RWPE2 (cell line): ENCODE measurements around the gene CBLIF.

Experiments used
- ATAC-seq: fragments of 200-7000 bp; cut with Tn5 transposase; 3 replicates; pipeline ENCODE4 v1.9.1; 2021; ENCODE audit warnings: low read depth
- DNase-seq: peaks from one replicate; pipeline ENCODE4 v3.0.0-alpha.2; 2020; ENCODE audit warnings: low spot score
- H3K27ac ChIP-seq: fragments of 450-650 bp; 2 replicates; pipeline ENCODE4 v1.5.1; 2017; ENCODE audit warnings: mild to moderate bottlenecking; ENCODE audit not compliant: poor library complexity, severe bottlenecking
- H3K27me3 ChIP-seq: fragments of 250-450 bp; sonication (Bioruptor Pico); 2 replicates; pipeline ENCODE4 v1.5.1; 2021; ENCODE audit warnings: mild to moderate bottlenecking, moderate library complexity; ENCODE audit not compliant: insufficient read depth, poor library complexity, severe bottlenecking
- H3K36me3 ChIP-seq: fragments of 250-450 bp; sonication (Bioruptor Pico); 2 replicates; pipeline ENCODE4 v1.5.1; 2020; ENCODE audit warnings: low read depth, mild to moderate bottlenecking, moderate library complexity
- H3K4me1 ChIP-seq: fragments of 250-450 bp; sonication (Bioruptor Pico); 2 replicates; pipeline ENCODE4 v1.5.1; 2021; ENCODE audit warnings: mild to moderate bottlenecking, moderate library complexity; ENCODE audit not compliant: insufficient read depth, poor library complexity, severe bottlenecking
- H3K4me3 ChIP-seq: fragments of 250-450 bp; sonication (Bioruptor Pico); 2 replicates; pipeline ENCODE4 v1.5.1; 2021; ENCODE audit warnings: mild to moderate bottlenecking, moderate library complexity; ENCODE audit not compliant: severe bottlenecking
- H3K9me3 ChIP-seq: fragments of 250-450 bp; sonication (Bioruptor Pico); 2 replicates; pipeline ENCODE4 v1.5.1; 2021; ENCODE audit warnings: mild to moderate bottlenecking, moderate library complexity; ENCODE audit not compliant: severe bottlenecking
- TF ChIP-seq, protein P1 (sequence below): fragments of 450-650 bp; IDR thresholded peaks from one replicate; pipeline ENCODE4 v1.5.1; 2017; ENCODE audit warnings: mild to moderate bottlenecking, moderate library complexity; ENCODE audit not compliant: poor library complexity, severe bottlenecking

CBLIF gene

DNA sequence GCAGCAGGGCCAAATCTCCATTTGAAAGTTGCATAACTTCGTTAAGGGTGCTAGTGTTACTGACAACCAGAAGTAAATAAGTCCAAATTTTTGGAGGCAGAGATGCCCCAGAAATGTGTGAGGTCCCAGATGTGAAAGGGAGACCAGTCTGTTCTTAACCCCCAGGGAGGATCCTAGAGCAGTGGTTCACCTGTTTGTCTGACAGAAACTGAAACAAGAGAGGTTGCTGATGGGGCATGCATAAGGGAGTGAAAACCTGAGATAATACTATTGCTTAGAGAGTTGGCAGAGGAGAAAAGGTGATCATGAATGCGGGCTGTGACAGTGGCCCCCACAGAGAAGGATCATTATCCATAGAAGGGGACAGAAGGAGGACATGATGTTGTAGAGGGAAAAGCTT, 3.8 kb downstream of the CBLIF start:
- ATAC-seq (no peak), DNase-seq (no peak)
- Histone ChIP-seq H3K9me3 (no peaks in the 10 kb centered on the region), H3K4me1 (no peaks in the 10 kb centered on the region), H3K27me3 (no peaks in the 10 kb centered on the region), H3K4me3 (no peak overlapping the region), H3K27ac (no peak overlapping the region), H3K36me3 (no peaks in the 10 kb centered on the region)
- TF ChIP-seq, protein P1, sequence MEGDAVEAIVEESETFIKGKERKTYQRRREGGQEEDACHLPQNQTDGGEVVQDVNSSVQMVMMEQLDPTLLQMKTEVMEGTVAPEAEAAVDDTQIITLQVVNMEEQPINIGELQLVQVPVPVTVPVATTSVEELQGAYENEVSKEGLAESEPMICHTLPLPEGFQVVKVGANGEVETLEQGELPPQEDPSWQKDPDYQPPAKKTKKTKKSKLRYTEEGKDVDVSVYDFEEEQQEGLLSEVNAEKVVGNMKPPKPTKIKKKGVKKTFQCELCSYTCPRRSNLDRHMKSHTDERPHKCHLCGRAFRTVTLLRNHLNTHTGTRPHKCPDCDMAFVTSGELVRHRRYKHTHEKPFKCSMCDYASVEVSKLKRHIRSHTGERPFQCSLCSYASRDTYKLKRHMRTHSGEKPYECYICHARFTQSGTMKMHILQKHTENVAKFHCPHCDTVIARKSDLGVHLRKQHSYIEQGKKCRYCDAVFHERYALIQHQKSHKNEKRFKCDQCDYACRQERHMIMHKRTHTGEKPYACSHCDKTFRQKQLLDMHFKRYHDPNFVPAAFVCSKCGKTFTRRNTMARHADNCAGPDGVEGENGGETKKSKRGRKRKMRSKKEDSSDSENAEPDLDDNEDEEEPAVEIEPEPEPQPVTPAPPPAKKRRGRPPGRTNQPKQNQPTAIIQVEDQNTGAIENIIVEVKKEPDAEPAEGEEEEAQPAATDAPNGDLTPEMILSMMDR = no peak

DNA sequence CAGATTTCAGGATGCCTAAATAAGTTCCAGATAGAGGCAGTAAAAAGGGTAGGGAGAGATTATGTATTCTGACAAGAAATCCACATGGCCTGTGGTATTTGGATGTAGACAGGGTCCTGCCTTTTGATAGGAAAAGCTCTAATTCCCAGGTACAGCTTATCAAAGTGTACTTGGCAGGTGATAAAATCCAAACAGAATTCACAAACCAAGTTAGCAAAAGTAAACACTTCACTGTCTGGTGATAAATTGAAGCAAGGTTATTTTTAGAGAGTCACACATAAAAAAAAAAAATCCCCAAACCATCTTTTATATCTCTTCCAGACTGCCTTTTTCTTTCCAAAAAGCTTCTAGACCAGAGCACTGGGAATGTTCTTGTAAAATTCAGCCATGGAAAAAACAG, 5.7 kb downstream of the CBLIF start:
- ATAC-seq = no peak
- TF ChIP-seq, protein P1 = no peak

DNA sequence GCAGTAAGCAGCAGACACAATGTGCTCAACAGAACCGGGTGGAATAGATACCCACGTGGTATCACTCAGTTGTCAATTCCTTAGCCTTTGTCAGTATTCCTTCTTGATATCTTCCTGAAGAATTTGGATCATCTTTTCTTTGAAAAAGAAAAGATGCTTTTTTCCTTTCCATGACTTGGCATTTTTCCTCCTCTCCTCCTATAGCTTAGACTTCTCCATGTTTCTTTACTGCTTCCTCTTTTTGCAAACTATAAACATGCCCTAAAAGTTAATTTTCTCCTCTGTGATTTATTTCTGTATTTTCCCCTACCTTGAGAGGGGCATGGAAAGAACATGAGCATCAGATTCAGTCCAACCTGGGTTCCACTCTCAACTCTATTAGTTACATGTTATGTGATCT, 11.7 kb downstream of the CBLIF start:
- Histone ChIP-seq H3K9me3 (no peaks in the 10 kb centered on the region), H3K27me3 (no peaks in the 10 kb centered on the region), H3K27ac (no peak overlapping the region), H3K4me3 (no peak overlapping the region), H3K36me3 (no peaks in the 10 kb centered on the region), H3K4me1 (no peaks in the 10 kb centered on the region)
- DNase-seq (no peak), ATAC-seq (no peak)
- TF ChIP-seq, protein P1 = no peak

More for the DNA sequence above, 5.7 kb downstream of the CBLIF start:
- Histone ChIP-seq H3K27ac (no peak overlapping the region), H3K27me3 (no peaks in the 10 kb centered on the region), H3K4me3 (no peak overlapping the region), H3K36me3 (no peaks in the 10 kb centered on the region), H3K4me1 (no peaks in the 10 kb centered on the region), H3K9me3 (no peaks in the 10 kb centered on the region)
- DNase-seq = no peak

DNA sequence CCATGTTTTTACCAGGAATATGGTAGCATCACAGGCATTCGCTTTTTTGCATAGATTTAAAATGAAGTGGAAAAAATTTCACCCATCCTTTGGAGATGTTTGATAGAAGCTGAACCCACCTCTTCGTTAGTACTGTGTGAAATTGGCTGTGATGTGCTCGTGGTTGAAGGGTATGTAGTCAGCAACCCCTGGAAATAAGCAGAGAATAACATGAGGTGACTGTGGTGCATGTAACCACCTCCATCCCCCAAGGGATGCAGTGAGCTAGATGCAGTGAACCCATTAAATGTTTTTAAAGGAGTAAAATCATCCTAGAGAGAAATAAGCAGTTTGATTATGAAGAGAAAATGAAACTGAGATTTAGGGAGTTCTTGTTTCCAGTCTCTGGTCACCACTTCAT, 15.9 kb downstream of the CBLIF start:
- H3K9me3 ChIP-seq = no peaks in the 10 kb centered on the region
- DNase-seq = no peak
- no peaks in the 10 kb centered on the region for H3K4me1 ChIP-seq
- TF ChIP-seq, protein P1 = no peak
- no peak overlapping the region for H3K4me3 ChIP-seq
- H3K36me3 ChIP-seq = no peaks in the 10 kb centered on the region
- no peak overlapping the region for H3K27ac ChIP-seq
- H3K27me3 ChIP-seq = no peaks in the 10 kb centered on the region
- ATAC-seq = no peak

DNA sequence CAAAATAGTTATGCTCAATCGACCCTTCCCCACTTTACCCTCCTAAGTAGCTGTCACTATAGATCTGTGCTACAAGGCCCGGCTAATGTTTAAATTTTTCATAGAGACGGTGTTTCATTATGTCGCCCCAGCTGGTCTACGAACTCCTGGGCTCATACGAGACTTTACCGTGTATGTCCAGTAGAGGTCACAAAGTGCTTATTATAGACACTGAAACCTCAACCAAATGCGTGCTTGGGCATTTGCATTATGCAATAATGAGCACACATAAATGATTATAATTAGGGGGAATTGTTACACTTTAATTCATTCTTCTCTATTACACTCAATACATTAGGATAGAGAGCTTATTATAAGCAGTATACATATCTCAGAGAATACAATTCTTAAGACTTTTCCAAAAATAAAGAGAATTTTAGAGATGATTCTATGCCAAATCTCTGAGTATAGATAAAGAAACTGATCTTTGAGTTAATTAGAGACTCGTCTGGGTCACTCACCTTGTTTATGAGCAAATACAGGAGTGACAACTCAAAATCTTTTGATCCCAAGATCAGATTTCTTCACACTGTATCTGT, 22.2 kb downstream of the CBLIF start:
- TF ChIP-seq, protein P1 = peak; percentile 81
- Histone ChIP-seq H3K4me1 (no peaks in the 10 kb centered on the region), H3K27me3 (no peaks in the 10 kb centered on the region), H3K27ac (no peak overlapping the region), H3K4me3 (no peak overlapping the region), H3K9me3 (no peaks in the 10 kb centered on the region), H3K36me3 (no peaks in the 10 kb centered on the region)
- DNase-seq = no peak
- ATAC-seq = peak; percentile 86
